Right forelimb (tissue), 1 donor: Measurements from ENCODE around the gene TRIM58.

Source experiments
- DNase-seq: peaks from one replicate; pipeline ENCODE4 v3.0.0-alpha.2; 2018

TRIM58 gene

GRCh38 chr1:247857069-247857984 is at the start of gene TRIM58:
Gene TRIM58 (plus strand): TSS chr1:247857187. CDS start chr1:247857247, 60 bp downstream.
- DNase-seq, result peak; percentile 62

GRCh38 chr1:247812637-247813036 is 44.4 kb upstream of the TRIM58 start:
- no peak for DNase-seq

GRCh38 chr1:247822060-247822459 is 34.9 kb upstream of the TRIM58 start:
- DNase-seq, result no peak

- DNase-seq, result no peak
Observed at GRCh38 chr1:247824023-247824422, 33.0 kb upstream of the TRIM58 start, which contains the start of gene OR14A16. Gene OR14A16 (minus strand): TSS chr1:247824119. CDS start chr1:247815729, 8,390 bp downstream.

GRCh38 chr1:247825362-247825761 is 31.6 kb upstream of the TRIM58 start:
- no peak for DNase-seq

GRCh38 chr1:247829656-247830055 is 27.3 kb upstream of the TRIM58 start:
- no peak for DNase-seq

- DNase-seq, result no peak
Observed at GRCh38 chr1:247833601-247834000, 23.4 kb upstream of the TRIM58 start.

- no peak for DNase-seq
Observed at GRCh38 chr1:247840818-247841217, 16.2 kb upstream of the TRIM58 start.

- no peak for DNase-seq
Observed at GRCh38 chr1:247841796-247842195, 15.2 kb upstream of the TRIM58 start, which contains the start of gene OR11L1. Gene OR11L1 (minus strand): TSS chr1:247841896. CDS start chr1:247841896, 0 bp downstream.

- no peak for DNase-seq
Observed at GRCh38 chr1:247843411-247843810, 13.6 kb upstream of the TRIM58 start.

- DNase-seq, result no peak
Observed at GRCh38 chr1:247845011-247845692, 11.8 kb upstream of the TRIM58 start.

GRCh38 chr1:247845693-247846017 is 11.3 kb upstream of the TRIM58 start:
- no peak for DNase-seq

GRCh38 chr1:247848346-247848745 is 8.6 kb upstream of the TRIM58 start:
- no peak for DNase-seq

- no peak for DNase-seq
Observed at GRCh38 chr1:247849616-247850015, 7.4 kb upstream of the TRIM58 start.

GRCh38 chr1:247854899-247855545 is 2.0 kb upstream of the TRIM58 start:
- DNase-seq, result no peak

GRCh38 chr1:247855911-247856310 is 1.1 kb upstream of the TRIM58 start:
- DNase-seq, result no peak

GRCh38 chr1:247857985-247858619 is 1.1 kb downstream of the TRIM58 start:
- DNase-seq, result no peak

GRCh38 chr1:247862756-247863155 is 5.8 kb downstream of the TRIM58 start:
- DNase-seq, result no peak

- DNase-seq, result no peak
Observed at GRCh38 chr1:247864644-247865043, 7.7 kb downstream of the TRIM58 start.

- no peak for DNase-seq
Observed at GRCh38 chr1:247865416-247865815, 8.4 kb downstream of the TRIM58 start.

- no peak for DNase-seq
Observed at GRCh38 chr1:247883346-247883745, 26.4 kb downstream of the TRIM58 start.

- no peak for DNase-seq
Observed at GRCh38 chr1:247884797-247885413, 27.9 kb downstream of the TRIM58 start.
